DMS153 treated with DMSO at 0.1 percent for 48 hours (cell line): ENCODE data around the gene ATP6V0E1.
"Not testable (repeated sequence)": the region's sequence is repeated elsewhere in the genome, so short reads cannot be mapped to it uniquely, and the experiment has no call there.

Experiments used
- DNase-seq: peaks from one replicate; lab custom pipeline; 2025; ENCODE audit not compliant: unreplicated experiment; lab: John Stamatoyannopoulos, UW

ATP6V0E1 gene

DNA sequence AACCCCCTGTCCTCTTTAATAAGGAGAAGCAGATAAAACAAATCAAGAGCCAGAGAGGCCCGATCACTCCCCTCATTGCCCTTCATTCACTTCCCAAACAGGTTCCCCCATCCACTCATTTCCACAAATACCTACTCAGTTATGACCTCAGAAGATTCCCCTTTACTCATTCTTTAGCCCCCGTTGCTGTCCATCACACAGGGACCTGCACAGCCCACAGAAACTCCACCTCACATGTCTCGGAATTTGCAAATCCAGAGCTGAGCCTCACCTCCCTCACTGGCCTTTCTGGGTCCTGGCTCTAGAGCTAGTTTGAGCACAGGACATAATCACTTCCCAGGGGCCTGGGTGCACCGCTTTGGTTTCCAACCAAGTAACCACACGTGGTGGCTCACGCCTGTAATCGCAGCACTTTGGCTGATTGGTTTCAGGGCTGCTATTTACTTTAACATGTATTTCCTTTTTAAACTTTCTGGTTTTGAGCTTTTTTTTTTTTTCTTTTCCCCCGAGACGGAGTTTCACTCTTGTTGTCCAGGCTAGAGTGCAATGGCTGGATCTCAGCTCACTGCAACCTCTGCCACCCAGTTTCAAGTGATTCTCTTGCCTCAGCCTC is 17.8 kb downstream of the ATP6V0E1 start:
- no peak for DNase-seq

DNA sequence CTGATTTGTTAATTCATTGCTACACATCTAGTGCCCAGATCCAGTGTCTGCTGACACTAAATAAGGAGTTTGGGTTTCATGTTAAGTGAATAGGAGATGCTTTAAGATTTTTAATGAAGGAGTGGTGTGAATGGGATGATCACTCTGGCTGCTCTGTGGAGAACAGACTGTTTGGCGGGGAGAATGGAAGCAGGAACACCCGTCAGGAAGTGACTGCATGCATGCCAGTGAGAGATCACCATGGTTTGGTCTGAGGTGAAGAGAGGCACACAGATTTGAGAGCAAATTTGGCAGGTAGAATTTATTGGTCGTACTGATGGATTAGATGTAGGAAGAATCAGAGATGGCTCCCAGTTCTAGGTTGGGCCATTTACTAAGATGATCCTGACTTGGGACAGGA is 19.8 kb downstream of the ATP6V0E1 start:
- DNase-seq = no peak

DNA sequence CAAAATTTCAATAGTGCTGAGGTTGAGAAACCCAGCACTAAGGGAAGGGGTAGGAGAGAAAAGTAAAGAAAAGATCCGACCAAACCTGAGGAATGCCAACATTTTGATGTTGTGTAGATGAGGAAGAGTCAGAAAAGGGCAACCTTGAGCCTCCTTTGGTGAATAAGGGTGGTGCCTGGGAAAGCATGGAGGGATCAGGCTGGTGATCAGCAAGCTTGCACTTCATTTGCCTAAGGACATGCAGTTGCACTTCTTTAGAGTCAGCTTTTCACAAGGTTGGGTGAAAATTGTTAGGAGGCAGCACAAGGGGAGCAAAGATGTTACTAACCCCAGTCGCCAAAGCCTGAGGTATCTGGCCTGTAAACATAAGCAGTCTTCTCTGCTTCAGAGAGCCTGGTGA is 20.4 kb downstream of the ATP6V0E1 start:
- DNase-seq = no peak

DNA sequence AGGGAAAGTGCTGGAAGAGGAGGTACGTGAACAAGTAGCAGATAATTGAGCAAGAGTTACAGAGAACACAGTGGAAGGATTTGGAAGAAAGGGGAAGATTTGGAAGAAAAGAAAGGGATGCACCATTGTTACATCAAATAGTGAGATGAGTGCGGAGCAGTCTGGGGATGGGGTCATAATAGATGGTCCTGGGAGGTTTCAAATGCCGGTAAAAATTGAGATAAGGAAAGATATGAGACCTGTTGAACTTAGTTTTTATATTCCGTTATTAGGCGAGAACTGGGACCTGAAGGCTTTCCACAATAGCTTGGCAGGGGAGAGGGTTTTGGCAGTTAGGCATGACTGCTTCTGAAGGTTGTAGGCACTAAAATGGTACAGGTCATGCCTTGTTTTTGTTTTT is 20.9 kb downstream of the ATP6V0E1 start:
- DNase-seq = no peak

DNA sequence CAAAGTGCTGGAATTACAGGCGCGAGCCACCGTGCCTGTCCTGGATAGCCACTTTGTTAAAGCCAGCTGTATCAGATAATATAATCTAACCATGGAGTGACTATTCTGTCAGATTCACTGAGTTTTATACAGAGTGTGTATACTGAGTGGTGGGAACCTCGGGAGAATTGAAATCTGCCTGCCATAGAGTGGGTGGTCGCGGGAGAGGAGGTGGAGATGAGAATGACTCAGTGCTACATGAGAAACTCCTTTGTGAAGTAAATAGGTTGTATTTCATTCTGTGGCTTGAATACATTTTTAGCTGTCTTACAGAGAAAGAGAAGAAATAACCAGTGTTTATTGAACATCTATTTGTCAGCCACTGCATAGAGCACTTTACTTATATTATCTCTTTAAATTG is 26.4 kb downstream of the ATP6V0E1 start:
- DNase-seq = no peak

DNA sequence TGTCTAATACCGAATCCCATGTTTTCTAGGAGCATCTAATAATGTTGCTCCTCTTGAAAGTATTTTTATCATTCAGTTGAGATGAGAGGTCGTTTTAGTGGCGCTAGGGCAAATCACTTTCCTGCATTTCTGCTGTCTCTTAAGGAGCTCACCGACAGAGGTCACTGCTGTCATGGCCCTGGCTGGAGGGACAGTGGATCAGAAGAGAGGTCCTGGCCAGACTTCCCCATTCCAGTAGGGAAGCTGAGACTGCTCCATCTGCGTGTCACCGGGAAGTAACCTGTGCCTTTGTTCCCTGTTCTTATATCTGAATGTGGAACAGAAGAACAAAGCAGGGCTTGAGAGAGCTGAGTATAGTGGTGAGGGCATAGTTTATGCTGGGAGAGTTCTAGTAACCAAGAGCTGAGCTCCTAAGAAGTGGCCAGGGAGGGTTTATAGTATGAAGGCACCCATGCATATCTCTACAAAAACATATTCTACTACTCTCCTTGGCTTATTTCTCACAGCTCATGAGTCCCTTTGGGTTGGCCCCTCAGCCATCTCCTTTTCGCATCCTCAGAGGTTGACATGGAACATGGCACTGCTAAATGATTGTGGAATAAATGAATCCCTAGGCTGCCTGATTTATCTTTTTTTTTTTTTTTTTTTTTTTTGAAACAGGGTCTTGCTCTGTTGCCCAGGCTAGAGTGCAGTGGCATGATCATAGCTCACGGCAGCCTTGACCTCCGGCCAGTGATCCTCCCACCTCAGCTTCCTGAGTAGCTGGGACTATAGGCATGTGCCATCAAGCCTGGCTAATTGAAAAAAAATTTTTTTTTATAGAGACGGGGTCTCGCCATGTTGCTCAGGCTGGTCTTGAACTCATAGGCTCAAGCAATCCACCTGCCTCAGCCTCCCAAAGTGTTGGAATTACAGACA is 27.2 kb downstream of the ATP6V0E1 start:
- DNase-seq = no peak

DNA sequence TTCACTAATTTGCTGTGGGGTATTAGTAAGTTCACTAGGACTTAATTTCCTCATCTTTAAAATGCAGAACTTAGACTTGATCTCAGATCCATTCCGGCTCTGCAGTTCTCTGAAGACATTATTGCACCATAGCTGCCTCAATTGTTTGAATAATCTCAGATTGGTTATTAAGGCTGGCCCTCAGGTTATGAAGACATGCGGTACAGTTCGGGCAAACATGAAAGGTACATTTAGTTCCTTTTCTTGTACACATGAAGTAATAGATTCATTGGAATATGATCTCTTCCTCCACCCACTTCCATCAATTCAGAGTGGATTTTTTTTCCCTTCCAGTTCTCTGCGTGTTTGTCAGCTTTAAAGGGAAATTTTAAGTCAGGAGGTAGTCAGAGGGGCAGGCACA is 28.0 kb downstream of the ATP6V0E1 start:
- DNase-seq = no peak

DNA sequence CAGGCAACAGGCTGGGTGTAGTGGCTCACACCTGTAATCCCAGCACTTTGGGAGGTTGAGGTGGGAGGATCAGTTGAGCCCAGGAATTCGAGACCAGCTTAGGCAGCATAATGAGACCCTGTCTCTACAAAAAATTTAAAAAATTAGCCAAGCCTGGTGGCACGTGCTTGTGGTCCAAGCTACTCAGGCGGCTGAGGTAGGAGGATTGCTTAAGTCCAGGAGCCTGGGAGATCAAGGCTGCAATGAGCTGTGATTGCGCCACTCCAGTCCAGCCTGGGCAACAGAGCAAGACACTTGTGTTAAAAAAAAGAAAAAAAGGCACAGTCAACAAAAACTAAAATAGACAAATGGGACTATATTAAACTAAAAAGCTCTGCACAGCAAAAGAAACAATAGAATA is 29.3 kb downstream of the ATP6V0E1 start:
- DNase-seq = no peak

DNA sequence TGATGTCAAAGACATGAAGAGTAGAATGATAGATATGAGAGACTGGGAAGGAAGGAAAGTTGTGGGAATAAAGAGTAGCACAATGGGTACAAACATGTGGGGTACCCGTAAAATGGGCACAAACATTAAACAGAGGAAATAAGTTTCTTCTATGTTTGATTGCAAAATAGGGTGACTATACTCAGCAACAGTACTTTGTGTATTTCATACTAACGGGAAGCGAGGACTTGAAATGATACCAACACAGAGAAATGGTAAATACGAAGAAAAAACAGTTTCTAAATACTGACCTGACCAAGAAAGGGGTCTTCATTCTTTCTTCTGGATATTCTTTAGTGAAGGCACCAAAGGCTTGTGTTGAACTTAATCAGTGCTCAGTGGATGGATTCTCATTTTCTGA is 31.1 kb downstream of the ATP6V0E1 start:
- DNase-seq = no peak

DNA sequence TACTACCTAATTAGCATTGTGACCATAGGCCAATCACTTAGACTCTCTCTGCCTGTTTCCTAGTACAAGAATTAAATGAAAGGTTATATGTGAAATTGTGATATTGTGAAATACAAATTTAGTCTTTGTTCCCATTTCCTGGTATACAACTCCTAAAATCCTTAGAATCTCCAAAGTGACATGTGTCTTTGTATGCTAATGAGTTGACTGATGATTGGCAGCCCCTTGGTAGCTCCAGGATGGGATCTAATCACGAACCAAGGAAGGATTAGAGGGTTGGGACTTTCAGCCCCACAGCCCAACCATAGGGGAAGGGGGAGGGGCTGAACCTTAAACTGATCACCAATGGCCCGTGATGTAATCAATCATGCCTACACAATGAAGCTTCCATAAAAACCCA is 31.6 kb downstream of the ATP6V0E1 start:
- DNase-seq = no peak

DNA sequence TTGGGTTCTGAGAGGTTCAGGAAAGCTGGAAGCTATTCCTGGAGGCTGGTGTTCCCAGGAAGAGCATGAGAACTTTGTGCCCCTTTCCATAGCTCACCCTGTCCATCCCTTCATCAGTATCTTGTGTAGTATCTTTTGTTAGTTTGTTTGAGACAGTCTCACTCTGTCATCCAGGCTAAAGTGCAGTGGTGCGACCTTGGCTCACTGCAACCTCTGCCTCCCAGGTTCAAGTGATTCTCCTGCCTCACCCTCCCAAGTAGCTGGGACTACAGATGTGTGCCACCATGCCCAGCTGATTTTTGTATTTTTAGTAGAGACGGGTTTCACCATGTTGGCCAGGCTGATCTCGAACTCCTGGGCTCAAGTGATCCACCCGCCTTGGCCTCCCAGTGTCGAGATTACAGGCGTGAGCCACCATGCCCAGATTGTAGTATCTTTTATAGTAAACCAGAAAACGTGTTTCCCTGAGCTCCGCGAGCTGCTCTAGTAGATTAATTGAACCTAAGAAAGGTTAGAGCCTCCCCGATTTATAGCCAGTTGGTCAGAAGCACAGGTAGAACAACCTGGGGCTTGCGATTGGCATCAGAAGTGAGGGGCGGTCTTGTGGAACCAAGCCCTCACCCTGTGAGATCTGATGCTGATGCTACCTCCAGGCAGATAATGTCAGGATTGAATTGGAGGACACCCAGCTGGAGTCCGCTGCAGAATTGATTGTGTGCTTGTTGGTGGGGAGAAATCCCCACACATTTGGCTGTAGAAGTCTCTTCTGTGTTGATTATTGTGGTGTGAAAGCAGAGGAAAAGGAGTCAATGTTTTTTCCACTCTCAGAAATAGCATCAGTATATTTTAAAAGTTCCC is 32.3 kb downstream of the ATP6V0E1 start:
- DNase-seq = no peak

DNA sequence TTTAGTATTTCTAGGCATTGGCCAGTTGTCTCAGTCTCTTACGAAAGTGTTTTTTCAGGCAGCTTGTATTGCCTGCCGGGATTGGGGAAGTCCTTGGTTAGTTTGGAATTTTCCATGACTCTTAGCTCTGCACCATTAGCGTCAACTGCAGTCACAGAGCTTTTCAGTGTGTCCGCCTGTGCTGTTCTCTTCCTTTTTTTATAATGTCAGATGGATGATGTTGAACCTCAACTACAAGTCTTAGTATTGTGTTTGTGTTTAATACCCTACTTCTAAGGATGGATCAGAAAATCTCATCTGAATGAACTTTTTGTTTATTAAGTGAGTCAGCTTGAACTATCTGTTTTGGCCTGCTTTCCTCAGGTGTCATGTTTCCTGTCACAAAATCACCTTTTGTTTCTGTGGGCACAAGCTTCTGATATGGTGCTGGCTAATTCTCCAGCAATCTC is 33.1 kb downstream of the ATP6V0E1 start:
- DNase-seq = no peak

DNA sequence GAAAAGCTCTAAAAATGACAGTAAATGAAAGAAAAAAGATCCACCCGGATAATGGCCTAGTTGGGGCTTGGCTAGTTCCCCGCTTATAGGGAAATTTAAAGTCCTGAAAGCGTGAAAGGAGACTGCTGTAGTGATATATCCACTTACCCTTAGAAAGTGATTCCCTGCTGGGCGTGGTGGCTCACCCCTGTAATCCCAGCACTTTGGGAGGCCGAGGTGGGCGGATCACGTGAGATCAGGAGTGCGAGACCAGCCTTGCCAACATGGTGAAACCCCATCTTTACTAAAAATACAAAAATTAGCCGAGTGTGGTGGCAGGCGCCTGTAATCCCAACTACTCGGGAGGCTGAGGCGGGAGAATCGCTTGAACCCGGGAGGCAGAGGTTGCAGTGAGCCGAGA is 33.5 kb downstream of the ATP6V0E1 start:
- not testable (repeated sequence) for DNase-seq

DNA sequence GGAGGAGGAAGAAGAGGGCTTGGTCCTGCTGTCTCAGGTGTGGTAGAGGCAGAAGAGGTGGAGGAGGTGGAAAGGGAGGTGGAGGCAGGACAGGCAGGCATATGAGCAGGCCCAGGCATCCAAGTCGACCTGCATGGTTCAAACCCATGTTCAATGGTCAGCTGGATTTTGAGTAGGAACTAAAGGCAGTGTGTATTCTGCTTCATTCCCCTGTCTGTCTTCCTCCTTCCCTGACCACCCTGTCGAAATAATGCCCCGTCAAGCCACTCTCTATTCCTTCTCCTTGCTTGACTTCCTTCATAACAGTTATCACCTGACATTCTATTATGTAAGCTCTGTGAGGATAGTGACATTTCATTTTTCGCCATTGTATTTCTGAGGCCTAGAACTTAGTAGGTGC is 34.8 kb downstream of the ATP6V0E1 start:
- DNase-seq = no peak

DNA sequence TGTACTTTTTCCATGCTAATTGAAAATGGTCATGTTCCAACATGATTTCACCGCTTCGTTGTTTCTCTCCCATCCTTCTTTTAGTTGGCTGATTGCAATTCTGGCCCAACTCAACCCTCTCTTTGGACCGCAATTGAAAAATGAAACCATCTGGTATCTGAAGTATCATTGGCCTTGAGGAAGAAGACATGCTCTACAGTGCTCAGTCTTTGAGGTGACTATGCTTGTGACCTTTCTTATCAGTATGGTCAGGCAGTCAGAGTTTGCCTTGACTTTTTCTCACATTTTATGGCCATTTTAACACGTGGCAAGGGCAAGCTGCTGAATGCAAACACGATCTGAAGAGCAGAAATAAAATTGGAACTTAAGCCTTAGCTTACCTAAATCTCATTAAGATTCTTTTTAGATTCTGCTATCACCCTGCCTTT is 36.6 kb downstream of the ATP6V0E1 start:
- no peak for DNase-seq

DNA sequence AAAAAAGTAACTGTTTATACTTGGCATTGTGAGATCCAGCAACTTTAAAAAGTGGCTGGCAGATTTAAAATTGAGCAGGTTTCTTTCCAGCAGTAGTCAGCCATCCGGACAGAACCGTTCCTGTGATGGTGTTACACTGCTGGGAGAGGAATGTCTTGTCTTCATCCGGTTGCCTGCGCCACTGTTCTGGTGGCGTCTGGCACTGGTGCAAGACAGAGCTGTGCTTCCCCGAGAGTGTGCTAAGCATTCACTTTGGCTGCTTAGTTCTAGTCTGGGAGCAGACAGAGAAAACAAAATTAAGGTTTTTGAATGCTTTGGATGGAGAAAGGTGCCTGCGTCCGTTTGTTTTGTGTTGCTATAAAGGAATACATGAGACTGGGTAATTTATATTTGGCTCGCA is 37.1 kb downstream of the ATP6V0E1 start:
- no peak for DNase-seq

DNA sequence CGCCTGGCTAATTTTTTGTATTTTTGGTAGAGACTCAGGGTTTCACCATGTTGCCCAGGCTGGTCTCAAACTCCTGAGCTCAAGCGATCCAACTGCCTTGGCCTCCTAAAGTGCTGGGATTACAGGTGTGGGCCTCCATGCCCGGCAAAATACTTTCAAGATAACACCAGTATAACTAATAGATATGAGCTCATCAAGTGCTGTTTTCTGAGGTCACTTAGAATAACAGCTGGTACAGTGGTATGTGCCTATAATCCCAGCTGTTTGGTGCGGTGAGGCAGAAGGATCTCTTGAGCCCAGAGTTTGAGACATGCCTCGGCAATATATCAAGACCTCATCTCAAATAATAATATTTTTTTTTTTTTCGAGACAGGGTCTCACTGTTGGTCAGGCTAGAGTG is 42.1 kb downstream of the ATP6V0E1 start:
- DNase-seq = no peak

DNA sequence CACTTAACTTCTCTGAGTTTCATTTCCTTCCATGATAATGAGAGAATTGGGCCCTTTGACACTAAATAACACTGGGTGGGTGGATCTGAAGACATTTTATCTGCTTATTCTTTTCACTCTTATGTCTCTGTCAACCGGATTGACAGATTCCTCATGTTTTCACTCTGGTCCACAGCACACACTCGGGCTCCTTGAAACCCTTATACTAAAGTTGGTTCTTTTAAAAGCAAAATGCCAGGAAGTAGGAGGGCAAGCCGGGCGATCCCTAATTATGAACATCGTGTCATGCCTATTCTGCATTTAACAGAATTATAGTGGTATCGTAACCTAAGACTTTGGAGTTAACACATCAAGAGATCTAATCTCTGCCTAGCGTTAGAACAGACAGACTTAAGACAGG is 44.3 kb downstream of the ATP6V0E1 start:
- no peak for DNase-seq

DNA sequence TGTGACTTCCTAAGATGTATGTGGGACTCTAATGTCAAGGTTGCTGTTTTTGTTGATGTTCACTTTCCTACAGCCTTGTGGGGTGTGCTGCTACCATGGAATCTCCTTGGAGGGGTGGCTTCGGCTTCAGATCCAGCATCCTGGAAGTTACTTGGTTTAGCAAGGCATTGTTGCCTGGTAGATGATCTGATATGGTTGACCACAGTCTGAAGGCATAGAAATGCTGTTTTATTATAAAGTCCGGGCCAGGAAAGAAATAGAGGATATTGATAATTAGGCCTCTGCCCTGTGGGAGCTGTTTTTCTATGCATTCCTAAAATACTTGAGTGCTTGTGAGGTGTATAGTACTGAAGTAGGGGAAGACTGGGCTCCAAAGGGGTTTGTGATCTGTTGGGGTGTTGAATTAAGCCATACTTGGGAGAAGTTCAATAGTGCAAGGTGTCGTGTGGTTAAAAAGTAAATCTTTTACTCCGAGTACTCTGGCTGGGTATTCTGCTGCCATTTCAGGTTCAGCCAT is 45.3 kb downstream of the ATP6V0E1 start:
- DNase-seq = no peak

DNA sequence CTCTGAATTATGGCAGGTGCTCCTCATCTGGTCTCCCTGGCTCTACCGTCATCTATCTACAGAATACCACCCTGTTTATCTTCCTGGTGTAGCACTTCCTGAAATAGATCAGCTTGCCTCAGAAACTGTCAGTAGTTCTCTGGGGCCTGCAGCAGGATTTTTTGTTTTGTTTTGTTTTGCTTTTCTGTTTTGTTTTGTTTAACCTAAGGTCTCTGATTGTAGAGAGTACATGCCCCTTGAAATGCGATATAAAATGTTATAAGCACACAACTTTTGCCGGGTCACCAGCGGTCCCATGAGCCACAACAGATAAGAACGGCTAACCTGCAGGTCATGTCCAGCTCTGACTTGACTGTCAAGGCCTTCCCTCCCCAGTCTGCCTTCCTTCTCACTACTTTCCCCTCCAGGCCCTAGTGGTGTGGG is 45.9 kb downstream of the ATP6V0E1 start:
- DNase-seq = no peak

DNA sequence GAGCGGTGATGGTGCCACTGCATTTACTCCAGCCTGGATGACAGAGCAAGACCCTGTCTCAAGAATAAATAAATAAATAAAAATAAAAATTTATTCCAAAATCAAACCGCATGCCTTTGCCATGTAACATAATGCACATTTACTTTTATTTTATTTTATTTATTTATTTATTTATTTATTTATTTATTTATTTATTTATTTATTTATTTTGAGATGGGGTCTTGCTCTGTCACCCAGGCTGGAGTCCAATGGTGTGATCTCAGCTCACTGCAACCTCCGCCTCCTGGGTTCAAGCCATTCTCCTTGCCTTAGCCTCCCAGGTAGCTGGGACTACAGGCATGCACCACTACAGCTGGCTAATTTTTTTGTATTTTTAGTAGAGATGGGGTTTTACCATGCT is 48.5 kb downstream of the ATP6V0E1 start:
- DNase-seq = not testable (repeated sequence)
